Measurements from ENCODE around the gene SMIM45.

SMIM45 gene

GRCh38 chr22:41978732-41979131 lies 26.8 kb downstream of the SMIM45 start:
- no peak overlapping the region for H3K4me3 Mint-ChIP-seq (ENCODE audit: low read depth)
- no peak for DNase-seq (ENCODE audit: low spot score, unreplicated experiment)
- no peaks in the 10 kb centered on the region for H3K9me3 Mint-ChIP-seq (ENCODE audit: low read depth)
- H3K36me3 Mint-ChIP-seq (ENCODE audit: insufficient read depth): no peaks in the 10 kb centered on the region
- peaks cover 12% of the 10 kb centered on the region for H3K4me1 Mint-ChIP-seq (ENCODE audit: low read depth)
- H3K27me3 Mint-ChIP-seq: peaks cover 28% of the 10 kb centered on the region
- H3K27ac Mint-ChIP-seq: no peak overlapping the region
- no peak for TF ChIP-seq CTCF (IDR thresholded peaks at IDR 0.05; ENCODE audit: unreplicated experiment)

GRCh38 chr22:41979423-41980250 lies 27.7 kb downstream of the SMIM45 start:
- Mint-ChIP-seq H3K27me3 (peaks cover 24% of the 10 kb centered on the region), H3K27ac (no peak overlapping the region), H3K36me3 (ENCODE audit: insufficient read depth) (no peaks in the 10 kb centered on the region), H3K4me1 (ENCODE audit: low read depth) (peaks cover 12% of the 10 kb centered on the region), H3K4me3 (ENCODE audit: low read depth) (no peak overlapping the region), H3K9me3 (ENCODE audit: low read depth) (no peaks in the 10 kb centered on the region)
- TF ChIP-seq CTCF (IDR thresholded peaks at IDR 0.05; ENCODE audit: unreplicated experiment): no peak
- DNase-seq (ENCODE audit: low spot score, unreplicated experiment): no peak

DNA sequence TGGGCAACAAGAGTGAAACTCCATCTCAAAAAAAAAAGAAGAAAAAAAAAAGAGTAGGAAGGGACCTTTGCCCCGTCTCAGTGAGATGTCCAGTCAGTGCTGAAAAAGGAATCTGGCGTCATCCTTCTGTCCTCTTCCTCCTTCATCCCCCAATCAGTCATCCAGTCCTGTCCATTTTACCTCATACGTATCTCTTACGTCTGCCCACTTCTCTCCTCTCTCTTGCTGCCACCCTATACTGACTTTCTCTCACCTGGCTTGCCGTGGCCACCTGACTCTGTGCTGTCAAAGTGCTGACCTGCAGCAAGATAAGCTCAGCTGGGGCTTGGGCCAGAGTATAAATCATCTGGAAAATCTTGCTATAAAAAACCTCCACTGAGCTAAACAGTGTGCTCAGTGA lies 30.9 kb downstream of the SMIM45 start:
- no peak overlapping the region for H3K27ac Mint-ChIP-seq
- no peaks in the 10 kb centered on the region for H3K9me3 Mint-ChIP-seq (ENCODE audit: low read depth)
- DNase-seq (ENCODE audit: low spot score, unreplicated experiment): no peak
- H3K4me1 Mint-ChIP-seq (ENCODE audit: low read depth): peaks cover 3% of the 10 kb centered on the region
- peaks cover 7% of the 10 kb centered on the region for H3K27me3 Mint-ChIP-seq
- peaks cover 4% of the 10 kb centered on the region for H3K36me3 Mint-ChIP-seq (ENCODE audit: insufficient read depth)
- TF ChIP-seq CTCF (IDR thresholded peaks at IDR 0.05; ENCODE audit: unreplicated experiment): no peak
- H3K4me3 Mint-ChIP-seq (ENCODE audit: low read depth): no peak overlapping the region

DNA sequence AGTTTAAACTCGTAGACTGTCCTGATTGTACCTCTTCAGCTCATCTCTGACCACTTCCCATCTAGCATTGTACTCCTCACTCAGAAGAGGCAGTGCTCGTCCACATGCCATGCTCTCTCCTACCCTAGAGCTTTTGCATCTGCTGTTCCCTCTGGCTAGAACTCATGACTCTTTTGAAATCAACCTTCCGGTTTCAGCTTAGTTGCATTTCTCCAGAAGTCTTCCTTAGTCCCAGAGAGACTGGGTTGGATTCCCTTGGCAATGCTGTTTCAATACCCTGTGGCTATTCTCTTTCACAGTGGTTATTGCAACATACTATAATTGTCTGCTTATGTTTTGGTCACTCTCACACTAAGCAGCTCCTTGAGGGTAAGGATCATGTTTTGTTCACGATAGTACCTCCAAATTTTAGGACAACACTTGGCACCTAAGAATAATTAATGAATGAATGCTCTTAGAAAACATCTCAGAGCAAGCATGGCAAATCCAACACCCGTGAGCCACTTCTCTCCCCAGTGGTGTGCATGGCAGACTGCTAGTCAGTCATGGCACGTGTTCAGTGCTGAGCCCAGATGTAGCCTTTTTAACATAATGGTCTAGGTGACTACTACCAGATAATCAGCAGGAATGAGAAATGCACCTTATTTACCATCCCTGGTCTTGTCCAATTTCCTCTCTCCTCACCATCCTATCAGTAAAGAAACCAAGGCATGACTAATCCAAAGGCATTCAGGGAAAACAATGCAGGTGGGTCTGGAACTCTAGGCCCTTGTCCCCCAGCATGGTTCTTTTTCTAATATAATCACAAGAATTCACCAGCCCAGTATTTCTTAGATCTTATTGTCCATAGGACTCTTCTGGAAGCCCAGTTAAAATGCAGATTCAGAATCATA lies 31.8 kb downstream of the SMIM45 start:
- Mint-ChIP-seq H3K36me3 (ENCODE audit: insufficient read depth) (peaks cover 5% of the 10 kb centered on the region), H3K27me3 (no peaks in the 10 kb centered on the region), H3K27ac (no peak overlapping the region), H3K4me3 (ENCODE audit: low read depth) (no peak overlapping the region), H3K9me3 (ENCODE audit: low read depth) (no peaks in the 10 kb centered on the region), H3K4me1 (ENCODE audit: low read depth) (no peaks in the 10 kb centered on the region)
- DNase-seq (ENCODE audit: low spot score, unreplicated experiment): no peak
- TF ChIP-seq CTCF (IDR thresholded peaks at IDR 0.05; ENCODE audit: unreplicated experiment): no peak

- H3K27ac Mint-ChIP-seq: no peak overlapping the region
- TF ChIP-seq CTCF (IDR thresholded peaks at IDR 0.05; ENCODE audit: unreplicated experiment): no peak
- H3K27me3 Mint-ChIP-seq: no peaks in the 10 kb centered on the region
- no peak overlapping the region for H3K4me3 Mint-ChIP-seq (ENCODE audit: low read depth)
- no peaks in the 10 kb centered on the region for H3K4me1 Mint-ChIP-seq (ENCODE audit: low read depth)
- DNase-seq (ENCODE audit: low spot score, unreplicated experiment): no peak
- peaks cover 7% of the 10 kb centered on the region for H3K36me3 Mint-ChIP-seq (ENCODE audit: insufficient read depth)
- no peaks in the 10 kb centered on the region for H3K9me3 Mint-ChIP-seq (ENCODE audit: low read depth)
Measured at GRCh38 chr22:41987276-41987675, 35.3 kb downstream of the SMIM45 start.
